Loucy (cell line): ENCODE measurements around the gene NOBOX.

ENCODE experiments used
- CTCF ChIP-seq: fragments of 200-600 bp; sonication (generic); conservative IDR thresholded peaks from 2 replicates; pipeline ENCODE4 v1.5.1; 2014; ENCODE audit warnings: mild to moderate bottlenecking, antibody characterized with exemption, low read length
- EZH2phosphoT487 ChIP-seq: fragments of 200-600 bp; IDR thresholded peaks from 2 replicates; pipeline ENCODE4 v1.6.1; 2018; ENCODE audit warnings: antibody characterized with exemption, mild to moderate bottlenecking, moderate library complexity, borderline replicate concordance

- no peak for TF ChIP-seq CTCF
- no peak for TF ChIP-seq EZH2phosphoT487
Measured at GRCh38 chr7:144401490-144401889, 2.0 kb downstream of the NOBOX start.
